ENCODE measurements around the gene FBXO9. TPM values are rescaled to one million over a fixed set of nuclear protein-coding genes. Genes with fewer than 3 reads are reported as not detected.

Gene FBXO9
- total and polyA plus RNA-seq, 10 of the 15 experiments (the other 5 are each of a cell fraction or from before 2014, with no cell fraction given) = 9.9 to 68.9 (median 31.3) TPM

DNA sequence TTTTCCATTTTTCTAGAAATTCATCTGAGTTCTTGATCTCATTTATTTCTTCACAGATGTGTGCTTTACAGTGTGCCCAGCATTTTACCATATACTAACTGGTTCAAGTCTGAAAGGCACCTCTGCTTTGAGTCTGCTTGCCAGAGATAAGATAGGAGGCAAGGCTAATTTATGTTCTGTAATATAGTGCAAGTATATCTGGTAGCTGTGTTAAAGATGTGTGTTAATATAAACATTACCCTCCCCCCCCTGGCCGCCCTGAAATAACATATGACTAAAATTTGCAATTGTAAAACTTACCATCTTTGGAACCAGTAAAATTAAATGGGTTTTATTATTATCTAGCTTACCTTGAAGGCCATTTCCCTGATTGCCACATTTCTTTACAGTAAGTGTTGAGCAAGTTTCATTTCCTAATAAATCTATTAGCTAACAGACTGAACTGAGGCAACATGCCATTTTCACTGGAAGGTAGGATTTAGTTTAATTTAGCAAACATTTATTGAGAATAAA lies 2.7 kb downstream of the FBXO9 start:
- no peak overlapping the region for H3K27ac ChIP-seq (ENCODE audit: control insufficient read depth, insufficient read depth)
- FAIRE-seq = no peak

More for the DNA sequence above, 2.7 kb downstream of the FBXO9 start:
- ChIA-PET CTCF (interaction anchor here (1.0 to 5.6 kb wide), 7 partner anchors 11 to 417 kb away, joined by 3 to 23 read pairs (median 7); partner anchors contain the start of gene GSTA4), RAD21 (ENCODE audit: unreplicated experiment) (interaction anchor here (0.6 to 2.0 kb wide), 6 partner anchors 14 to 852 kb away, joined by 3 to 12 read pairs (median 3); no protein-coding TSS in a partner anchor), POLR2A (interaction anchor here (0.6 kb wide), 2 partner anchors 30 to 1280 kb away, joined by 3 to 4 read pairs; no protein-coding TSS in a partner anchor), SMC1A (ENCODE audit: uncharacterized antibody, unreplicated experiment) (interaction anchor here (1.0 to 4.9 kb wide), 9 partner anchors 9 to 653 kb away, joined by 3 to 18 read pairs (median 4); partner anchors contain the start of gene GSTA4)
- intact Hi-C loops (cut with micrococcal nuclease; ENCODE audit: unreplicated experiment) = loop anchor here (2.0 kb wide), 1 partner anchor 417 kb away; no protein-coding TSS in a partner anchor
- Histone ChIP-seq H3K4me2 (ENCODE audit: control insufficient read depth, insufficient read depth) (no peak overlapping the region), H3K9me3 (replicated peaks; ENCODE audit: control insufficient read depth, insufficient read depth, low read length) (no peaks in the 10 kb centered on the region), H2AFZ (ENCODE audit: control insufficient read depth, low read depth, low read length) (no peak overlapping the region), H3K79me2 (ENCODE audit: control insufficient read depth, insufficient read depth, low read length) (peaks cover 13% of the 10 kb centered on the region), H4K20me1 (ENCODE audit: control insufficient read depth, insufficient read depth) (no peaks in the 10 kb centered on the region), H3K36me3 (ENCODE audit: control insufficient read depth in 2 of 2, insufficient read depth in 2 of 2, low read length in 1 of 2) (no peaks in the 10 kb centered on the region), H3K4me1 (ENCODE audit: control insufficient read depth, insufficient read depth, low read length) (peaks cover 11% of the 10 kb centered on the region), H3K27me3 (replicated peaks in 1 of 2; ENCODE audit: control insufficient read depth in 2 of 2, insufficient read depth in 2 of 2, low read length in 1 of 2) (no peaks in the 10 kb centered on the region), H3K4me3 (no peak overlapping the region), H3K9ac (ENCODE audit: control insufficient read depth, insufficient read depth, low read length) (no peak overlapping the region)
- DNase-seq (ENCODE audit: low read depth, low spot score) (no peak), ATAC-seq (no peak)
- TF ChIP-seq RAD21 (IDR thresholded peaks at IDR 0.05; ENCODE audit: insufficient read depth, low read depth, low read length) = no peak
- TF ChIP-seq STAT3 (IDR thresholded peaks at IDR 0.05; ENCODE audit: low read depth, low read length) = no peak
- TF ChIP-seq ZNF622 (IDR thresholded peaks at IDR 0.05) = no peak
- TF ChIP-seq, protein P1, sequence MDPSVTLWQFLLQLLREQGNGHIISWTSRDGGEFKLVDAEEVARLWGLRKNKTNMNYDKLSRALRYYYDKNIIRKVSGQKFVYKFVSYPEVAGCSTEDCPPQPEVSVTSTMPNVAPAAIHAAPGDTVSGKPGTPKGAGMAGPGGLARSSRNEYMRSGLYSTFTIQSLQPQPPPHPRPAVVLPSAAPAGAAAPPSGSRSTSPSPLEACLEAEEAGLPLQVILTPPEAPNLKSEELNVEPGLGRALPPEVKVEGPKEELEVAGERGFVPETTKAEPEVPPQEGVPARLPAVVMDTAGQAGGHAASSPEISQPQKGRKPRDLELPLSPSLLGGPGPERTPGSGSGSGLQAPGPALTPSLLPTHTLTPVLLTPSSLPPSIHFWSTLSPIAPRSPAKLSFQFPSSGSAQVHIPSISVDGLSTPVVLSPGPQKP (IDR thresholded peaks at IDR 0.05; ENCODE audit: low read depth, low read length) = no peak
- no peak for TF ChIP-seq ETV6 (conservative IDR thresholded peaks at IDR 0.05 in 1 of 2, IDR thresholded peaks at IDR 0.05 in 1 of 2; ENCODE audit: borderline replicate concordance in 1 of 2, low read depth in 1 of 2)
- TF ChIP-seq CHD2 (IDR thresholded peaks at IDR 0.05; ENCODE audit: borderline replicate concordance, low read depth, low read length) = no peak
- no peak for TF ChIP-seq BACH1 (IDR thresholded peaks at IDR 0.05; ENCODE audit: borderline replicate concordance)
- 100% methylated on average over 1 of the region's 1 CpG for WGBS (ENCODE audit: insufficient coverage, insufficient replicate concordance, low lambda C conversion rate, missing lambda C conversion rate)
- in situ Hi-C loops (cut with MboI) = no loop called here
- no TSS peak for BruUV-seq (replicated peaks)
